ENCODE data around the gene ZNF608.

DNA sequence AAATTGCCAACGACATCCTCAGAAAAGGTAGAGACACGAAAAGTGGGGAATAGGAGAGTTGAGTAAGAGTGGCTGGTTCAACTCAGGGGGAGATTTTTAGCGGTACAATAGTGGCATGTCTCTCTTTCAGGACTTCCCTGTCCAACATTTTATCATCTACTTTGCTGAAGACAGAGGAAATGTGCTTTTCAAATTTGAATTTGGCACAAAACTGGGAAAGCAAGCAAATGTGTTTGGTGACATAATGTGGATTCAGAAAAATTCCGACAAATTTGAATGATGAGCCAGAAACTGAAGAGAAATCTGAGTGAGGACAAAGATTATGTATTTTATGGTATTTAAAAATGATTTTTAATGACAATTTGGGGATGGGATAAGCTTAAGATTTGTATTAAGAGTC, 33.6 kb upstream of the ZNF608 start:
- no peak for TF ChIP-seq POLR2A (IDR thresholded peaks at IDR 0.05)
- TF ChIP-seq, protein P1, sequence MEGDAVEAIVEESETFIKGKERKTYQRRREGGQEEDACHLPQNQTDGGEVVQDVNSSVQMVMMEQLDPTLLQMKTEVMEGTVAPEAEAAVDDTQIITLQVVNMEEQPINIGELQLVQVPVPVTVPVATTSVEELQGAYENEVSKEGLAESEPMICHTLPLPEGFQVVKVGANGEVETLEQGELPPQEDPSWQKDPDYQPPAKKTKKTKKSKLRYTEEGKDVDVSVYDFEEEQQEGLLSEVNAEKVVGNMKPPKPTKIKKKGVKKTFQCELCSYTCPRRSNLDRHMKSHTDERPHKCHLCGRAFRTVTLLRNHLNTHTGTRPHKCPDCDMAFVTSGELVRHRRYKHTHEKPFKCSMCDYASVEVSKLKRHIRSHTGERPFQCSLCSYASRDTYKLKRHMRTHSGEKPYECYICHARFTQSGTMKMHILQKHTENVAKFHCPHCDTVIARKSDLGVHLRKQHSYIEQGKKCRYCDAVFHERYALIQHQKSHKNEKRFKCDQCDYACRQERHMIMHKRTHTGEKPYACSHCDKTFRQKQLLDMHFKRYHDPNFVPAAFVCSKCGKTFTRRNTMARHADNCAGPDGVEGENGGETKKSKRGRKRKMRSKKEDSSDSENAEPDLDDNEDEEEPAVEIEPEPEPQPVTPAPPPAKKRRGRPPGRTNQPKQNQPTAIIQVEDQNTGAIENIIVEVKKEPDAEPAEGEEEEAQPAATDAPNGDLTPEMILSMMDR (IDR thresholded peaks at IDR 0.05): no peak
